ENCODE results near the gene CLEC2D.
"Not testable (repeated sequence)": the region's sequence is repeated elsewhere in the genome, so short reads cannot be mapped to it uniquely, and the experiment has no call there.

The CLEC2D gene

DNA sequence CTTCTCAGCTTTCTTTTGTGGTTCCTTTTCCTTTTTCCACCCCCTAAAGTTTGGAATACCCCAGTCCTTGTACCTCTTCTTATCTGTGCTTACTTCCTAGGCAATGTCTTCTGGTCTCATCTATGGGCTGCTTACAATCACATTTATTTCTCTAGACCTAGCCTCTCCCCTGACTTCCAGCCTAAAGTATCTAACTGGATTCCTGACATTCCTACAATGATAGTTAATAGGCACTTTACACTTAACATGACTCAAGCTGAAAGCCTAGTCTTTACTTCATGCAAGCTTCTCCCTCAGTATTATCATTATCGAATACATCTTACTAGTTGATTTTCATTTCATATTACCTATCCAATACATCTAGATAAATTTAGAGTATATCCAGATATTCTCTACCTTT, 42.2 kb downstream of the CLEC2D start:
- no peaks in the 10 kb centered on the region for H3K79me2 ChIP-seq (ENCODE audit: control insufficient read depth, insufficient read depth, low read length, unreplicated experiment)
- no peak overlapping the region for H3K4me3 ChIP-seq (ENCODE audit: low read depth, low read length)
- H3K4me1 ChIP-seq (ENCODE audit: control insufficient read depth, insufficient read depth, low read length, unreplicated experiment) = no peaks in the 10 kb centered on the region
- H3K27ac ChIP-seq (ENCODE audit: low read depth, low read length) = no peak overlapping the region
- H3K27me3 ChIP-seq (ENCODE audit: insufficient read depth, low read length) = no peaks in the 10 kb centered on the region
- no peak overlapping the region for H2AFZ ChIP-seq (ENCODE audit: low read length, unreplicated experiment)
- H3K36me3 ChIP-seq (ENCODE audit: insufficient read depth, low read length) = no peaks in the 10 kb centered on the region

DNA sequence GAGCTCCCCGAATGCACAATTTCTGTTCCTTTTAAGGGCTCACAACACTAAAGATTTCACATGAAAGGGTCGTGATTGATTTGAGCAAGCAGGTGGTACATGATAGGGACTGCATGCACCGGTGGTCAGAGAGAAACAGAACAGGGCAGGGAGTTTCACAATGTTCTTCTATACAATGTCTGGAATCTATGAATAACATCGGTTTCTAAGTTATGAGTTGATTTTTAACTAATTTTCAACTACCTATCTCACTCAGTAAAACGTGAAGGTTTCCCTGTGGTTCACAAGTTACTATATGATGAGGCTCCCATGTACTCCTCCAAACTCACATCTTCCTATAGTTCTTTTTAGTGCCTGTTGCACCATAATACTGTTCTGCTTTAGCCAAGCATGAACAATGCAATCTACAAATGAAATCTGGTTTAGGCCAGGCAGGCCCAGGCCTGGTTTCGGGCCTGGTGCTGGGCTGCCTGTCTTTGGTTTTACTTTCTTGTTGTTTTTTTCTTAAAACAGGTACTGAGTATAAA, 43.6 kb downstream of the CLEC2D start:
- not testable (repeated sequence) for H3K79me2 ChIP-seq (ENCODE audit: control insufficient read depth, insufficient read depth, low read length, unreplicated experiment); H3K4me1 ChIP-seq (ENCODE audit: control insufficient read depth, insufficient read depth, low read length, unreplicated experiment); H3K36me3 ChIP-seq (ENCODE audit: insufficient read depth, low read length); H3K27me3 ChIP-seq (ENCODE audit: insufficient read depth, low read length); H2AFZ ChIP-seq (ENCODE audit: low read length, unreplicated experiment); H3K27ac ChIP-seq (ENCODE audit: low read depth, low read length); H3K4me3 ChIP-seq (ENCODE audit: low read depth, low read length)

DNA sequence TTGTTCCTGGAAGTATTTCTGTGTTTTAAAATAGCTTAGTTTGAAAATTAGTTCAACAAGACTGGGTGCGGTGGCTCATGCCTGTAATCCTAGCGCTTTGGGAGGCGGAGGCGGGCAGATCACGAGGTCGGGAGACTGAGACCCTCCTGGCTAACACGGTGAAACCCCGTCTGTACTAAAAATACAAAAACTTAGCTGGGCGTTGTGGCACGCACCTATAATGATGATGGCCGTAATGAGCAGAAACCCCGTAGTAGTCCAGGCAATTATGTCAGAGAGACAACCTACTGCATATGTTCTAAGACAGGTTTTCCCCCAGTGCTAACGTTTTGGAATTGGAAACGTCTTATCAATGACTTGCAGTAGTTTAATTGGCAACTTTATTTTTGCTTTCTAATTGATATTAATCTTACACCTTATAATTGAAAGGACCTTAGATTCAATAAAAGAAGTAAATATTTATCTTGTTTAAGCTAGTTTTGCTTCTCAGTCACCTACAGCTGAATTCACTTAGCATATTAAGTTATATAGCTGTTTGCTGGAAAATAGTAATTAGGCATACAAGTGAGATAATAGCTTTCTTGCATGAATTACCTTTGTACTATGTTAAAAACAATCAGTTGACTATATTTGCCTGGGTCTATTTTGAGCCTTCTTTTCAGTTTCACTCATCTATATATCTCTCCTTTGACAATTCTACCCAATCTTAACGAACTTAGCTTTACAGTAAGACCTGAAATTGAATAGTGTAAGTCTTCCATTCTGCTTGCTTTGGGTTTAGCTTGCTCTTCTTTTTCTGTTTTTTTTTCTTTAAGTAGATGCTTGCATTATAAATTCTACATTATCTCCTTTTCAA, 47.8 kb downstream of the CLEC2D start:
- Histone ChIP-seq H3K4me3 (ENCODE audit: low read depth, low read length) (no peak overlapping the region), H3K4me1 (ENCODE audit: control insufficient read depth, insufficient read depth, low read length, unreplicated experiment) (no peaks in the 10 kb centered on the region), H3K36me3 (ENCODE audit: insufficient read depth, low read length) (no peaks in the 10 kb centered on the region), H2AFZ (ENCODE audit: low read length, unreplicated experiment) (no peak overlapping the region), H3K27ac (ENCODE audit: low read depth, low read length) (no peak overlapping the region), H3K27me3 (ENCODE audit: insufficient read depth, low read length) (no peaks in the 10 kb centered on the region), H3K79me2 (ENCODE audit: control insufficient read depth, insufficient read depth, low read length, unreplicated experiment) (no peaks in the 10 kb centered on the region)

DNA sequence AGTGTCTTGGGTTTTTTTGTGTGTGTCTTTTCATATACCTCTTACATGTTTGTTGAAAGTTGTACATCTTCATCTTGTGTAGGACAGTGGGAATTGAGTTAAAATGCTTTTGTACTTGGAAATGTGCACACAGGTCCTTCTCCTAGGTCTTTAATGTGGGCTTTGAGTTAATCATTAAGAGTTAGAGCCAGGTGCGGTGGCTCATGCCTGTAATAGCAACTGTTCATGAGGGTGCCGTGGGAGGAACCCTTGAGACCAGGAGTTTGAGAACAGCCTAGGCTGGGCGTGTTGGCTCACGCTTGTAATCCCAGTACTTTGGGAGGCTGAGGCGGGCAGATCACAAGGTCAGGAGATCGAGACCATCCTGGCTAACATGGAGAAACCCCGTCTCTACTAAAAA, 49.5 kb downstream of the CLEC2D start:
- Histone ChIP-seq H3K4me3 (ENCODE audit: low read depth, low read length) (no peak overlapping the region), H2AFZ (ENCODE audit: low read length, unreplicated experiment) (no peak overlapping the region), H3K79me2 (ENCODE audit: control insufficient read depth, insufficient read depth, low read length, unreplicated experiment) (no peaks in the 10 kb centered on the region), H3K27ac (ENCODE audit: low read depth, low read length) (no peak overlapping the region), H3K4me1 (ENCODE audit: control insufficient read depth, insufficient read depth, low read length, unreplicated experiment) (no peaks in the 10 kb centered on the region), H3K36me3 (ENCODE audit: insufficient read depth, low read length) (no peaks in the 10 kb centered on the region), H3K27me3 (ENCODE audit: insufficient read depth, low read length) (no peaks in the 10 kb centered on the region)

DNA sequence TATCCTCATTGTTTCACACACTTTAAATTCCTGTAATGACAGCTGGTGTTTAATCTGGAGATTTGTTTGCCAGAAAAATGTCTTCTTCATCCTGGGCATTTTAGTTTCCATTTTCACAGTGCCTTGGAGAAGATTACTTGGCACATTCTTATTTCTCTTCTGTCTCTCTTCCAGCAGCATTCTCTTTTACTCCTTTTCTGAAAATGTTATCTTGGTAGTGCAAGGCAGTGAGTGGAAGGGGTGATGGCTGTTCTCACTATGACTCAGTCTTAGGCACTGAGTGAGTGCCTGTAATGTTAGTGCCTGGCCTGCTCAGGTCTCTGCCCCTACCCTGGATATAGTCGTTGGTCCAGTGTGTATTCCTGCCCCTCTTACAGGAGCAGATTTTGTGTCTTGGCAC, 50.3 kb downstream of the CLEC2D start:
- H3K36me3 ChIP-seq (ENCODE audit: insufficient read depth, low read length) = no peaks in the 10 kb centered on the region
- H3K79me2 ChIP-seq (ENCODE audit: control insufficient read depth, insufficient read depth, low read length, unreplicated experiment) = no peaks in the 10 kb centered on the region
- no peak overlapping the region for H2AFZ ChIP-seq (ENCODE audit: low read length, unreplicated experiment)
- H3K27ac ChIP-seq (ENCODE audit: low read depth, low read length) = no peak overlapping the region
- H3K4me3 ChIP-seq (ENCODE audit: low read depth, low read length) = no peak overlapping the region
- no peaks in the 10 kb centered on the region for H3K27me3 ChIP-seq (ENCODE audit: insufficient read depth, low read length)
- H3K4me1 ChIP-seq (ENCODE audit: control insufficient read depth, insufficient read depth, low read length, unreplicated experiment) = no peaks in the 10 kb centered on the region

DNA sequence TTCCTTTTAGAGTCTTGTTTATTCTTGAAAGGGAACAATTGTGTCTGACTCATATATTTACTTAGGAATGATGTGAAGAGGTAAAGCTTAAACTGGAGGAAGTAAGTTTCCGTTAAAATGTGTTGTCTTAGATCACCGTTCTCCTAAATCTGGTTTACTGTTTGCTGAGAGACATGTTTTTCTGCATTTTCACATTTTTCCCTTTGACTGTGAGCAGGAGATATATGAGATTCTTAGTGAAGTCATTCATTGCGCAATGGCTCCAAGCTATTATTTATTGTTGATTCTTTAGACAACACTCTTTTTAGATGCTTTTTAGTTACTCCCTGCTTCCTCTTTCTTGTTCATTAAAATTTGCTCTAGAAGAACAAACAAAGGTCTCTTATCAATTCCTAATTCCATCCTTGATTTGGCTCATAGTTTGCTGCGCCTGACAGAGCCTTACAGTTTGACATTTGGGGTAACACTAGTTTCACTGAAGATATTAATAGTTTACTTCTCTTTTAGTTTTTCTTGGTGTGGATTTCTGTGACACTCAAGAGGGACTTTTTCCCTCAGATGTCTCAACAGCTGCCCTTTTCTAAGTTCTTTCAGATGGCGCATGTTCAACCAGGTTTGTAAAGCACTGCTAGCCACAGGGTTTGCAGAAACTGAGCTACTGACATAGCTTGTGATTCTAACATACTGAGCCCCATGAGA, 52.0 kb downstream of the CLEC2D start:
- H3K4me1 ChIP-seq (ENCODE audit: control insufficient read depth, insufficient read depth, low read length, unreplicated experiment) = no peaks in the 10 kb centered on the region
- no peaks in the 10 kb centered on the region for H3K27me3 ChIP-seq (ENCODE audit: insufficient read depth, low read length)
- H2AFZ ChIP-seq (ENCODE audit: low read length, unreplicated experiment) = no peak overlapping the region
- no peaks in the 10 kb centered on the region for H3K79me2 ChIP-seq (ENCODE audit: control insufficient read depth, insufficient read depth, low read length, unreplicated experiment)
- no peak overlapping the region for H3K27ac ChIP-seq (ENCODE audit: low read depth, low read length)
- H3K4me3 ChIP-seq (ENCODE audit: low read depth, low read length) = no peak overlapping the region
- H3K36me3 ChIP-seq (ENCODE audit: insufficient read depth, low read length) = no peaks in the 10 kb centered on the region

DNA sequence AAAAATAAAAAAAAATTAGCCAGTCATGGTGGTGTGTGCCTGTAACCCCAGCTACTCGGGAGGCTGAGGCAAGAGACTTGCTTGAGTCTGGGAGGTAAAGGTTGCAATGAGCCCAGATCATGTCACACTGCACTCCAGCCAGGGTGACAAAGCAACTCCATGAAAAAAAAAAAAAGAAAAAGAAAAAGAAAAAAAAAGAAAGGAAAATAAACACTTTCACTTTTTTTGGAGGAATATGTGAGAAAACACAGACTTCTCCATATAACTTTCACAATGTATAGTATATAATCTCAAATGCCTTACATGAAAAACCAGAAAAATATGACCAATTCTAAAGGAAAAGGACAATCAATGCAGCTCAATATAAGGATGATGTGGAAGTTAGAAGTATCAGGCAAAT, 54.5 kb downstream of the CLEC2D start:
- no peak overlapping the region for H3K4me3 ChIP-seq (ENCODE audit: low read depth, low read length)
- H2AFZ ChIP-seq (ENCODE audit: low read length, unreplicated experiment) = no peak overlapping the region
- H3K79me2 ChIP-seq (ENCODE audit: control insufficient read depth, insufficient read depth, low read length, unreplicated experiment) = no peaks in the 10 kb centered on the region
- H3K36me3 ChIP-seq (ENCODE audit: insufficient read depth, low read length) = no peaks in the 10 kb centered on the region
- no peaks in the 10 kb centered on the region for H3K4me1 ChIP-seq (ENCODE audit: control insufficient read depth, insufficient read depth, low read length, unreplicated experiment)
- H3K27me3 ChIP-seq (ENCODE audit: insufficient read depth, low read length) = no peaks in the 10 kb centered on the region
- H3K27ac ChIP-seq (ENCODE audit: low read depth, low read length) = no peak overlapping the region

DNA sequence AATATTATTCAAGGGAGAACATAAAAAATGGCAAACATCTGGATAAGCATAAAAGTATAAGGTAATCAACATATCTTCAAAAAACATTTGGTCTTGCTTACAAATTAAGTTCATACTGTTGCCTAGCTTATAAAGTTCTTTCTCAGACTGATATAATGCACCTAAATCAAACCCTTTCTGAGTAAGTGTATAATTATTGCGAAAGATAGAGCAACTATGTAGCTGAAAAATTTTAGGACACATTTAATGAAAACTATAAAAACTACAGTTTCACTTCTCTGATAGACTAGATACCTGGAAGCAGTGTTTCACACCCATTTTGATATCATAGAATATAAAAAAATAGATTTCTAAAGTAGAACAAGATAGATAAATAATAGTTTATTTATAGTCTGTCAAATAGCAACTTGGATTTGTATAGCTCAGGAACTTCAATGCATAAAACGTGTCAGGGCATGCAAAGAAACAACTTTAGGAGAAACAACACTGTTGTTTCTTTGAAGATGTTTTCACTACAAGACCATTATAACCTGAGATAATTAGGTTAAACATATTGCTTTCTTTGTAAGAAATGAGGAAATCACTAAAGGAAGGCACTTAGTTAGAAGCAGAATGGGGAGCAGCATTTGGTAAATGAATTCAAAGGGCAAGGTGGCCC, 55.8 kb downstream of the CLEC2D start:
- H3K79me2 ChIP-seq (ENCODE audit: control insufficient read depth, insufficient read depth, low read length, unreplicated experiment) = no peaks in the 10 kb centered on the region
- H2AFZ ChIP-seq (ENCODE audit: low read length, unreplicated experiment) = no peak overlapping the region
- H3K4me1 ChIP-seq (ENCODE audit: control insufficient read depth, insufficient read depth, low read length, unreplicated experiment) = no peaks in the 10 kb centered on the region
- H3K36me3 ChIP-seq (ENCODE audit: insufficient read depth, low read length) = no peaks in the 10 kb centered on the region
- no peaks in the 10 kb centered on the region for H3K27me3 ChIP-seq (ENCODE audit: insufficient read depth, low read length)
- no peak overlapping the region for H3K4me3 ChIP-seq (ENCODE audit: low read depth, low read length)
- H3K27ac ChIP-seq (ENCODE audit: low read depth, low read length) = no peak overlapping the region

DNA sequence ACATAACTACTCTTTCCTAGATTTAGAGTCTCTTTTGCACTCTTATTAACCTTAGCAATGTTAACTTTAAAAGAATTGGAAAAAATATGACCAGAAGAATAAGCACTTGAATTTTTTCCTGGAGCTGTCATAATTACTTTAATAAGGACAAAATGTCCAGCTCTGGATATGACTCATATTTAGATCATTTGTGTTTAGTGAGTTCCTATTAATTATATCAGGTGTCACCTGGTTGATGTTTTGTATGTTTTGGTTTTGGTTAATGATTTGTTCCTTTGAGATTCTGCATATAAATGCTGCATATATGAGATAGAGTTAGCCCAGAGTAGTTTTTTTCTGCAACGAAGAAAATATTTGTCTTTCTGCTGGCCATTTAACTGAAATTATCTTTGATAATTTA, 58.3 kb downstream of the CLEC2D start:
- Histone ChIP-seq H3K36me3 (ENCODE audit: insufficient read depth, low read length) (no peaks in the 10 kb centered on the region), H3K27me3 (ENCODE audit: insufficient read depth, low read length) (no peaks in the 10 kb centered on the region), H3K79me2 (ENCODE audit: control insufficient read depth, insufficient read depth, low read length, unreplicated experiment) (no peaks in the 10 kb centered on the region), H2AFZ (ENCODE audit: low read length, unreplicated experiment) (no peak overlapping the region), H3K4me3 (ENCODE audit: low read depth, low read length) (no peak overlapping the region), H3K4me1 (ENCODE audit: control insufficient read depth, insufficient read depth, low read length, unreplicated experiment) (no peaks in the 10 kb centered on the region), H3K27ac (ENCODE audit: low read depth, low read length) (no peak overlapping the region)

DNA sequence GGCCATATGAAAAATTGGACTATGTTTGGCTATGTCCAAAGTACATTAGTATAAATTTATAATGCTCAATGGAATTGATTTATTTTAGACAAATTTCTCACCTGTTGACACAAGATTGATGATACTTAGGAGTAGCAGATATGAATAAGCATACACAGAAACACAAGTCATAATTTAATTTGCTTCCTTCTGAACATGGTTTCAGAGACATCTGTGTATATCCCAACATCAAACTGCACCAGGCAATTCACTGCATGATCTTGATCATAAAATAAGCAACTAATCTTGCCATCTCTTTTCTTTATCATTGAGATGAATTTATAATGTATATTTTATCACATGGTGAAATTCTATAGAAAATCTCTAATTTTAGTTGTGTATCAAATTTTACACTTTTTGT, 59.6 kb downstream of the CLEC2D start:
- no peak overlapping the region for H3K4me3 ChIP-seq (ENCODE audit: low read depth, low read length)
- no peak overlapping the region for H3K27ac ChIP-seq (ENCODE audit: low read depth, low read length)
- no peaks in the 10 kb centered on the region for H3K36me3 ChIP-seq (ENCODE audit: insufficient read depth, low read length)
- no peaks in the 10 kb centered on the region for H3K79me2 ChIP-seq (ENCODE audit: control insufficient read depth, insufficient read depth, low read length, unreplicated experiment)
- H3K4me1 ChIP-seq (ENCODE audit: control insufficient read depth, insufficient read depth, low read length, unreplicated experiment) = no peaks in the 10 kb centered on the region
- no peaks in the 10 kb centered on the region for H3K27me3 ChIP-seq (ENCODE audit: insufficient read depth, low read length)
- no peak overlapping the region for H2AFZ ChIP-seq (ENCODE audit: low read length, unreplicated experiment)
